NT2/D1 (cell line): ENCODE measurements around the gene SOS2.

Source experiments
- SUZ12 ChIP-seq: IDR thresholded peaks from 2 replicates; pipeline ENCODE4 v1.6.1; 2011; ENCODE audit not compliant: insufficient read length, insufficient read depth; ENCODE audit errors: extremely low read depth
- ZNF274 ChIP-seq: IDR thresholded peaks from 2 replicates; pipeline ENCODE4 v1.6.1; 2011; ENCODE audit warnings: mild to moderate bottlenecking, low read depth, low read length

- TF ChIP-seq SUZ12 (no peak), ZNF274 (no peak)
These were observed 31.5 kb upstream of the SOS2 start for GRCh38 chr14:50262865-50263264.
